ENCODE data around the gene VAV2.

VAV2 gene

DNA sequence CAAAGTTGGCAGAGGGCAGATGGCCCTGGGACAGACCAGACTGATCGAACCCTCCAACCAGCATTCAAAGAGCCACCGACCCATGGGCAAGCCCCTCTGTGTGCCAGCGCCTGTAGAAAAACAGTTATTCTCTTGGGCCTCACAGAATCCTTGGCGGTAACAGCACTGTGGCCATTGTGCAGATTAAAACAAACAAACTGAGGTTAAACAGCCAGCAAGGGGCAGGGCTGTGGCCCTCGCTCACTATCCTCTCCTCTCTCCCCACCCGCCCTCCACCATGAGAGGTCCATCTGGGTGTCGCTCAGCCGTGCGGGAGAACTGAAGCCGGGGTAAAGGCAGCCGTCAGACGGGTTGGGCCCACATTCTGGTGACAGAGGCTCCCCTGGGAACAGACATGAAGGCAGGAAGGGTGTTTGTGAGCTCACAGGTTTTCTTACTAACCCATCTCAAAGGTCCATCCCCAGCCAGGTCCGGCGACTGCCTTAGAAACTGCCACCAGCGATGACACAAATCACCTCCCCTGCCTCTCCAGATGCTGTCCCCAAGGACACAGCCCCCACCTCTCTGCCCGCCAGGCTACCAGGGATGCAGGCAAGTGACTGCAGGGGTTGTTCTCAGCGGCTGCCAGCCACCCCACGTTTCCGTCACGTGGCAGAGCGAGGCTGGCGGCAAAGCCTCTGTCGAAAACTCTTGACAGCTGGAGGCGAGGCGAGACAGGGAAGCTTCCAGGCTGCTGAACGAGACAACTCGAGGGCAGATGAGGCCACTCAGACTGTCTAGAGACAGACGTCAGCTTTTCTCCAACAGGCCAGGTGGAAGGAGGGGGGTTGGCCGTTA, 178.2 kb downstream of the VAV2 start:
- no peak for DNase-seq (ENCODE audit: low read depth)

DNA sequence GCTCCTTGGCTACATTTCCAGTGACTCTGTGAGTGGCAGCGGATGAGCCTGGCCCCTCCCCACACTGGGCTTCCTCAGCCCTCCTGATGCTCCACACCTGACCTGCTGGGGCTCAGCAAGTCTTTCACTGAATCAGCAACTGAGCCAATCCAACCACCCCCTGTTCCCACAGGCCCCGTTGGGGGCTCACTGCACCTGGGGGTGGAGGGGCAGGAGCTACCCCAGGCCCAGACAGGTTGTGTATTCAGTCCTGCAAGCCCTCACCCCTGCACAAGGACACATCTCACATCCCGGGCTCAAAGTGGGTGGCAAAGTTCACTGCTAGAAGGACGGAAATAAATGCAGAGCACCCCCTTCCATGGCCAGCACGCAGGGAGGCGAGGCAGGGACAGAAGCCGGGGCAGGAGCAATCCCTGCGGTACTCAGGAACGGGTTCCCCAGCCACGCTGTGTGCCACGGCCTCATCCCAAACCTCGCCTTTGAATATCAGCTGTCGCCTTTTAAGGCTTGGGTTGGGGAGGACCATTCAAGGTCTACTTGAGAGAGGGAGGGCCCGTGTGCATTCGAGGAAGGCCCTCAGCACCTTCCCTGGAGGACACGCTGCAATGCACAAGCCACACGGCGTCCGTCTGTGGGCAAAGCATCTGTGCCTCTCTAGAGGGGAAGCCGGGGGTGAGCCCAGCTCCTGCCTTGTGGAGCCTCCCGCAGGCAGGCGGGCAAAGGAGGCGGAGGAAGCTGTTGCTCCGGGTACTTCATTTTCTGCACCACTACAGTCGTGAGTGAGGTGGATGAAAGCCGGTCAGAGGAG, 179.0 kb downstream of the VAV2 start:
- DNase-seq (ENCODE audit: low read depth), result no peak

DNA sequence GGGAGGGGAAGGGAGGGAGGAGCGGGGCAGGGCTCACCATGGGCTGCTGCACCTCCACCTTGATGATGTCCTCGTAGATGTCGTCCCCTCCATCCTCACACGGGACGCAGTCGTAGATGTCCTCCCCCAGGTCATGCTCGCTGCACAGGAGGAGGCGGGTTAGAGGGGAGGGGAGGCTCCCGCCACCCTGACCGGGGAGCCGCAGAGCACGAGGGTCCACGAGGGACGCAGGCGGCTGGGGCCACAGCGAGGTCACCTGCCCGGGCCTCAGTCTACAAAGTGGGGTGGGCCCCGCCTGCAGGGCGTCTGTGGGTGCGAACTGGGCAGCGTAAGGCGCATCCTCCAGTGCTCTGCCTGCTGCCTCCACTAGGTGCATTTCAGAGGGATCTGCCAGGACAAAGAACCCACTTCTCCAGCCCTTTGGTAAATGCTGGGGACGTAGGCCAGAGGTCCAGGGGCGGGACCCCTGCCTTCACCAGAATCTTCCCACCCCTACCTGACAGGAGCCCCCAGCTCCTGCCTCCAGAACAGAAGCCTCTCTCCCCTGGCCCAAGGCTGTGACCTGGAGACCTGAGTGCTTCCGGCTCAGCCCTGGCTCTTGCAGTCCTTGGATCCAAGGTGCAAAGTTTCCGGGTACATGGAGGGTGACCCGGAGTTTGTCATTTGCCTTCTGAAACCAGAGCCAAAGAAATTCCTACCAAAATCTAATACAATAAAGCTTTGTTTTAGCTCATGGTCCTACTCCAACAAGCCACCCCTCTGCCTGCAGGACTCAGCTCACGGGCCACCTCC, 179.9 kb downstream of the VAV2 start:
- no peak for DNase-seq (ENCODE audit: low read depth)

DNA sequence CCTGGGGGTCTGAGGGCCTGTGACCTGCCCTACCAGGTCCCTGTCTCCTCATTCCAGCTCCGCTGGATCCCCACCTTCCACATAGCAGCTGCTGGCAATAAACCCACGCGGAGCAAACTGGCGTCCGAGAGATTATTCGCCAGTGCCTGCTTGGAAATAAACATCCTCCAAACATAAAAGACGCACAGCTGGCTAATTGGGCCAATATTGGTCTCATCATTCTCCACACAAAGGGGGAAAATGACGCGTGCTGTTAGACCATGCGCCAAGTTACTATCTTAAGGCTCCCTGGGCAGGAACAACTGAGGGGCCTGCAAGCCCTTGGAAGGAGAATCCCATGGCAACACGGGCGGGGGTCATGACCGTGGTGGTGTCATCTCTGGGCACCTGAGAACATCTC, 180.7 kb downstream of the VAV2 start:
- no peak for DNase-seq (ENCODE audit: low read depth)

DNA sequence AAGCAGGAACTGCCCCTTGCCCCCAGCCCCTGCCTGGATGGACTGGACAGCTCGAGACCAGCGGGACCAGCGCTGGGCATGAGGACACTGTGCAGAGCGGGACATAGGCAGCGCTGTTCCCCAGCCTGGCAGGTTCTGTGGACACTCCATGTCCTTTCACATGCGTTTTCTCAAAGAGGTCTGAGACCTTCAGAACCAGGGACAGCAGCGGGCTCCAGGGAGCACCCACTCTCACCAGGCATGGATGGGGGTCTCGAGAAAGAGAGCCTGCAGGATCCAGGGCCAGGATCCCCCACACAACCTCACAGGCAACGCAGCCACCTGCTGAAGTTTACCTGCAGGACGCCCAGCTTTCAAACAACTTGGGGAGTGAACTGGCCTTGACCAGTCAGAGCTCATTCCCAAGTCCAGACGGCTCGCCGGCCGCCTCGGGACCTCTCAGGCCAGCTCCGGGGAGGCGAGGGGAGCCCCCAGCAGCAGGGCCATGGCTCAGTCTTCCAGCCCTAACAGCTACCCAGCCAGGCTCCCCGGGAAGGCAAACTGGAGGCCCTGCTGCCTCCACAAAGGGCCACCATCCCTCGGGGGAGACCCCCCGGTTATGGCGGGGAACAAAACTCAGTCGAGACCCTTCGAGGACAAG, 181.4 kb downstream of the VAV2 start:
- no peak for DNase-seq (ENCODE audit: low read depth)

DNA sequence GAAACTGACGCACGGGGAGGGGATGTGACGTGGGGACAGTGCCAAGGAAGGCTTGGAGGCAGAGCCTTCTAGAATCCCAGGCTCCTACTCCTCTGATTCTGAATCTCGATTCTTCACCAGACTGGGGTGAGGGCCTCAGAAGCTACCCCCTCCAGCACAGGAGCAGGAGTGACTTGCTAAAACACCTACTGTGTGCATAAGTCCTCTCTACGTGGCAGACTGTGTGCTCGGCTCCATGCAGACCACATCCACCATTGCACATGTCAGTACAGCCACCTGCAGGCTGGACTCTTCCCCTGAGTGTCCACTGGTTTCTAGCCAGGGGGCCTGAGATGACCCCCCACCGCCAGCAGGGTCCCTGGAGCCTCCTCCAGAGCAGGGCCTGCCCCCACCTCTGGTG, 182.8 kb downstream of the VAV2 start:
- no peak for DNase-seq (ENCODE audit: low read depth)

DNA sequence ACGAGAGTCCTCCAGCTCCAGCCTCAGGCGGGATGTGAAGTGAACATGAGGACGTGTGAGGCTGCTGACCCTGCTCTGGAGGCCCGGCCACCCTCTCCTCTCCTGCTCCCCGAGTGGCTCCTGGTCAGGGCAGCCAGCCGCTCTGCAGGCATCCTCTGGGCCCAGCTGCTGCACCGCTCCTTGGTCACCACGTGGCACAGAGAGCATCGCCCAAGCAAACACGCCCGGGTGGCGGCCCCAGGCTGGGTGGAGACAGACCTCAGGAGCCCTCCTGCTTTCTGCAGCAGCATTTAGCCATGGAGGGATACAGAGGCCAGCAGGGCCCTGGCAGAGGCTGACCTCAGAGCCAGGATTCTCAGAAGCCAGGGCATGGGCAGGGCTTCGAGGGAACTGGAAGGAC, 184.3 kb downstream of the VAV2 start:
- DNase-seq (ENCODE audit: low read depth), result no peak

DNA sequence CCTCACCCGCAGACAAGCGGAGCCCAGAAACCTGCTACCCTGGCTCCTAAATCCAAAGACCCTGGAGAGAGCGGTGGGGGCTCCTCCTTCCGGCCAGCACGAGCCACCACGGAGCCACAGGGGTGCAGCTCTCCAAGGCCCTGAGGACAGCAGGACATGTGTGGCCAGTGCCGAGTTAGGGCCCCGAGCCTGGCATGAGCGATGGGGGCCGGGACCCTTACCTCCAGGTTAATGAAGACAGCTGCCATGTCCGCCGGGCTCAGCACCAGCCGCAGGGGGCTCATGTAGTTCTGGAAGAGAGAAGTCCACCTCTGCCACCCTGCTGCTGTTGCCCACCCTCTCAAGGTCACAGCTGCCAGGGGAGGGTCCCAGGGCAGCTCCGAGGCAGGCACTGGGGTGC, 185.1 kb downstream of the VAV2 start:
- DNase-seq (ENCODE audit: low read depth), result no peak

DNA sequence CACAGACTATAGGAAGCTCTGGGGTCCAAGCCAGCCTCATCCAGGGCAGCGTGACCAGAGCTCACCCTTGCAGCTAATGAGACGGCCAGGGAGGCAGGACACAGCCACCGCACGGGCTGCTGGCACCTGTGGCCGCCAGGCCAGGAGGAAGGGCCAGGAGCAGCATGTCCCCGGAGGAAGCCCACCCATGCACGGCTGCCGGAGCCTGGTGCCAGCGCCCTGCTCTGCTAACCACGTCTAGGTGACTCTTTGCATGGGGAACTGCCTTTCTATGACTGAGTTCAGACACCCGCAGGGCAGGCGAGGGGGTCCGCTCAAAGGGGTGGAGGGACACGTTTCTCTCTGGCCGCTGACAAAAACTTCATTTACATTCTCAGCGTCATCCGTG, 185.5 kb downstream of the VAV2 start:
- no peak for DNase-seq (ENCODE audit: low read depth)

DNA sequence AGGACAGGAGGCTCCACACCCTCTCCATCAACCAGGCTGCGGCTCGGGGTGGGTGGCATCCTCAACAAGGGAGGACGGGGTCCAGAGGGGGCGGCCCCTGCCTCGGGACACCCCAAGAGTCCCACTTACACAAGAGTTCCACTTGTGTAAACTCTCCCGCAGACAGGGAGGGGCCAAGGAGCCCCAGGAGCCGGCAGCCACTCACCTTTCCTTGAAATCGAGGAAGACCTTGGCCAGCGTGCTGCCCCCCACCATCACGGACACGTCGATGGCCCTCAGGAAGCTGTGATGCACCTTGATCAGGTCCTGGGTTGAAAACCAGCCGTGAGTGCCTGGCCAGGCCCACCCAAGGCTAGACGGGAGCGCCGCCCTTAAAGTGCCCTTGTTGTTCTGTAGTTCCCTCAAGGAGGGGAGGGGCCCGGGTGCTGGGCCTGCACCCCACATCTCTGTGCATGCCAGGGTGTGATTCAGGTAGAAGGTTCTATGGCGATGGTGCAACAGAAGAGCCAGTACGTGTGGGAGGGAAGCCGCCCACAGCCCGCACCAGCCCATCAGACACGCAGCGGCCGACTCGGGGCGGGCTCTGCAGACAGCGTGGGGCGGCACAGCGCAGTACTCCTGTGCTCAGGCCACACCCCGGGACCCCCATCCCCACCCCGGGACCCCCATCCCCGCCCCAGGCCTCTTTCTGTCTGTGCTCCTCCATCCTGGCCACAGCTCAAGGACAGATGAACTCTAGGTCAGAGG, 186.1 kb downstream of the VAV2 start:
- no peak for DNase-seq (ENCODE audit: low read depth)

DNA sequence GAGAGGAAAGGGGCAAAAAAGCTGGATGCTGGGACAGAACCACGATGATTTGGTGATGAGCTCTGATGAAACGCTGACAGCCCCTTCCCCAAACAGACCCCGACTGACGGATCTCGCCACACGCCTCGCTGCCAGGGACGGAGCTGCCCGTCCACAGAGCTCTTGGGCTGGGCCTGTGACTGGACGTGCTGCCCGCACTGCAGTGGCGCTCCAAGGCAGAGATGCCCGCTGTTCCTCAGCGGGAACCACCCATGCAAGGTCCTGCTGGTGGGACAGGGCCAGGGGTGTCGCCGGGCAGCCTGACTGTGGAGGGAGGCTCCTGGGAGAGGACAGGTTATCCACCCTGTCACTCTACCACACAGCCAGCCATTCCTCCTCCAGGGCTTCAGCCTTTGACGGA, 187.9 kb downstream of the VAV2 start:
- no peak for DNase-seq (ENCODE audit: low read depth)

DNA sequence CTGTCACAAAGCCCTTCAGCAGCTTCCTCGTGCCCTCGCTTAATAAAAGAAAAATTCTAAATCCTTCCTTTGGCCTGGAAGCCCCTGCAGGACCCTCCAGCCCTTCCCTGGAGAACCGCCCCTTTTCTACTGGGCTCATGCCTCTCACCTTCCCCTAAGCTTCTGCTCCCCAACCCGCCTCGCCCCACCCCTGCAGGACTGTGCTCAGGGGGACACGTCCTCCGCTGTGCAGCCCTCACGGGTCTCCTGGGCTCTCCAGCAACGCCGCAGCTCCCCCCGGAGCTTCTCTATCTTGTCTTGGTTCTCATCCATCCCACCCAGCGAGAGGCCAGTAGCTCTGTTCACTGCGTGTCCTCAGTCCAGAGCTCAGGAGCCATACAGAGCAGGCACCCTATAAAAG, 188.4 kb downstream of the VAV2 start:
- DNase-seq (ENCODE audit: low read depth), result no peak

DNA sequence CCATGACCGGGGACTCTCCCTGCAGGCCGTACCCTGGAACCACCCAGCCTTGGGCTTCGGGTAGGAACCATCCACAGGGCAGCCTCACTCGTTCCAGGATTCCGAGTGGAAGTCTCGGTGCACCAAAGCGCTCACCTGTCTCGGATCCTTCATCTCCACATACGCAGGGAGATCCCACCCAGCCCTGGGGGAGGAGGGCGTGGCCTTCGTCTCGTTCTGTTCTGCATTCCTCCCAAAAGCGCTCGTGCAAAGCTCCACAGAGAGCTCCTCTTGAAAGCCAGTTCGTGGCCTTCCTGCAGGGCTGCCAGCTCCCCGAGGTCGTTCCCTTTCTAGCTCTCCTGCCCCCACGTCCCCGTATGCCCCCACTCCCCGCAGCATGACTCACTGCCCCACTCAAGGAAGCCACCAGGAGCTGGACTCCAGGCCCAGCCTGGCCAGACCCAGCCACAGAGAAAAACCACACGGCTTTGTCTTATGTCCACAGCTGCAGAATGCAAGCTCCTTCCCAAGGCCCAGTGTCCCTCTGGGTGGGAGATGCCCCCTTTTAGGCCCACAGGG, 189.0 kb downstream of the VAV2 start:
- DNase-seq (ENCODE audit: low read depth), result no peak

DNA sequence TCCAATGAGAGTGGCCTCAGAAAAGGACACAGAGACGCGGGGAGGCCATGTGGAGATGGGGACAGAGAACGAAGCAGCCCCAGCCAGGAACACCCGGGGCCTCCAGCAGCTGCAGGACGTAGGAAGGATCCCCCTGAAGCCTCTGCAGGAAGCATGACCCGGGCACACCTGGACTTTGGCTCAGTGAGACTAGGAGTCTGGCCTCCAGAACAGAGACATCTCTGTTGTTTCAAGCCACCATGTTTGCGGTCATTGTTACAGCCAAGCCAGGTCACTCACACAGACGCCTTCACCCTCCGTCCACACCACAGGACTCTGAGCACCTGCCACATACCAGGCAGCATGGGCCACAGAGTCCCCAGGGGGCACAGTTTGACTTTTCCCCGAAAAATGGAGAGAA, 190.4 kb downstream of the VAV2 start:
- DNase-seq (ENCODE audit: low read depth), result no peak

DNA sequence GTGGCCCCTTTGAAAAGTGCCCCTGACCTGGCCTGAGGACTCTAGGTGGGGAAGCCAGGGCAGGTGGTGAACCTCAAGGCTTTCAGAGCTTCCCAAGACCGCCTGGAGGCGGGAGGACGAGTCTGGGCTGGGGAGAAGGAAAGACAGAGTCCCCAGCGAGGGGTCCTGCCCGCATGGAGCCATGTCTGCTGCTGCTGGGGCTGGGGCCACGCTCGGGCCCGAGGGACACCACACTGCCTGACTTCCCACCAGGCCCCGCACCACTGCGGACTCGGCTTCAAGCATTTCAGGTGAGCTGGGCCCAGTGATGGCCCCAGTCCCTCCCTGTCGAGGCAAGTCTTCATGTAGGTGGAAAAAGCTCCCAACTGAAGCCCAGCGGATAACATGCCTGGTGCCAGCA, 191.9 kb downstream of the VAV2 start:
- no peak for DNase-seq (ENCODE audit: low read depth)

DNA sequence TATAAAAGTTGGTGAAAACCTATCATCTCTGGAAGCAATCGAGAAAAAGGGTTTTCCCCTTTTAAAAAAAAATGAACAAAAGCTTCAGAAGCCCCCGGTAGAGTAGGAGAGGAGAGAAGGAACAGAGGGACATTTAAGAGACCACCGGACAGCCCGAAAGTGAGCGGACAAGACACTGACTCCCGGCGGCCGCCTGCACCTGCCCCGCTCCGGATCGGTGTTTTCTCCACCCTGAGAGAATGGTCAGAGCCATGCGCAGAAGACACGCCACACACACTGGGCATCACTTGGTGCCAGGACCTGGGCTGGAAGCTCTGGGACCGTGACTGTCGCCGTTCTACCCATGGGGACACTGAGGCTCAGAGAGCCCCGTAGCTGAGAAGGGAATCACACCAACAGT, 192.4 kb downstream of the VAV2 start:
- no peak for DNase-seq (ENCODE audit: low read depth)

DNA sequence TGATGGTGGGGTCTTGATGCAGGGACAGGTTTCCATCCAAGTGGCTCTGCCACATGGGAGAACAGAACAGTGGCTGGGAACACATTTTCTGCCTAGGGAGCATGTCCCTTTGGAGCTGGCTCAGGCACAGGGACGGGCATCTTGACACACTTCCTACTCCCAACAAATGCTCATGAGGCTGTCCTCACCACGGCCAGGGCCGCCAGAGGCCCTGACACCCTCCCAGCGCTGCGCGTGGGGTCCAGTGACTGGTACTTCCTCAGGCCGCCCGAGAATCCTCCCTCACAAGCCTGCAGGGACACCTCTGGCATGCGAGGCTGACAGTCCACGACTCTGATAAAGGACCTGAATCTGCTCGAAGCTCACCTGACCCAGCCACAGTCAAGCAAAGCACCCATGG, 193.0 kb downstream of the VAV2 start:
- no peak for DNase-seq (ENCODE audit: low read depth)

DNA sequence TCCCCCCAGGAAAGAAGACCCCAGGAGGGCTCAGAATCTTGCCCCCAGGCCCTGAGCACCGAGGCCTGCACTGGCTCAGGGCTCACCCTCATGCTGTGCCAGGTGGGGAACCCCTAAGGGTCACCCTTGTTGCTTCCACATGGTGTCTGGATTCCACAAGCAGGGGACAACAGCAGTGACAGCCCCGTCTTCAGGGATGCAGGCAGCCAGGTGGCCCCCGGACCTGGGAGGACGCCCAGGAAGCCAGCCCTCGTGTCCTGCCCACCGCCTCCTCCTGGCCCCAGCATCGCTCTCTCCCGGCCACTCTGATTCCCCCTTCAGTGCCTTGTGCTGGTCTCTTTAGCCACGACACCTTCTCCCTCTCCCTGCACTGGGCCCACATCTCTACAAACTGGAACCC, 194.0 kb downstream of the VAV2 start:
- no peak for DNase-seq (ENCODE audit: low read depth)

DNA sequence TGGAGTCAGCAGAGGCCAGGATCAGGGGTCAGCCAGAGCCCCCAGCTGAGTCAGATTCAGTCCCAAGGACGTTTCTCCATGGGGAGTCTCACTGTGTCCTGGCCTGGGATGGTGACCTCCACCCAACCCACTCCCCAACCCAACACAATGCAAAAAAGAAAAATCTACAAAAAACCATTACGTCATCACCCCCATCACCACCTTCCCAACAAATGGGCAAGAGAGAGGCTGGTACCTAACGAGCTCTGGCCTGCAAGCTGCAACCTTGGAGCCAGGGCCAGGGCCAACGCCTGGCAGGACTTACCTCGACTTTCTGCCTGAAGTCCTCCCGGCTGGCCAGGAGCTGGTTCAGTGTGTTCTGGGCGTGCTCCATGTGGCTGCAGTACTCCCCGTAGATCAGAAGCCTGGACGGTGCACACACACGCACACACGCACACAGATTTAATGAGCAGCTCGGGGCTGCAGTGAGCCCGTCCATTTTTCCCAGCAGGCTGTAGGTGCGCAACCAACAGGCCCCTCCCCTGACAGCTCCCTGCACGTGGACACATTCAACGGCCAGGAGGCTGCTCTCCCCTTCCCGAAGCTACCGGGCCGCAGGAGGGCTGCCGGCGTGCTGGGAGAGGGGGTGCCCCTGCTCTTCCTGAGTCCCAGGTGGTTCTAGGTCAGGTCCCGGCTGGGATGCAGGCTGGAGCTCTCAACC, 194.6 kb downstream of the VAV2 start:
- no peak for DNase-seq (ENCODE audit: low read depth)

DNA sequence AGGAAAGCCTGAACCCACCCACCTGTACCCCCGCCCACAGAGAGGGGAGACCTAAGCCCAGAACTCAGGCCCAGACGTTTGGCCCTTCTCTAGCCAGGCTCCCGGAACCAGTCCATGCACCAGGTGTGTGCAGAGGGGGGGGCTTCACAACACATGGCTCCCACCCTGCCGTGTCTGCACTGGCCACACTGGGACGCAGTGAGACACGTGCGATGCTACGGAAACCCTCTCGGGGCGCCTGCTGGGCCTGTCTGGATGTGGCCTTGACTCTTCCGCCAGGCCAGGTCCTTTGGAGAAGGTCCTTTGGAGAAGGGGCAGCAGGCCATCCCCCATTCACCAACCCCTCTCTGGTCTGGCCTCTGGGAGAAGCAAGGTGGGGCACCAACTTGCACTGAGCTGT, 195.6 kb downstream of the VAV2 start:
- no peak for DNase-seq (ENCODE audit: low read depth)

DNA sequence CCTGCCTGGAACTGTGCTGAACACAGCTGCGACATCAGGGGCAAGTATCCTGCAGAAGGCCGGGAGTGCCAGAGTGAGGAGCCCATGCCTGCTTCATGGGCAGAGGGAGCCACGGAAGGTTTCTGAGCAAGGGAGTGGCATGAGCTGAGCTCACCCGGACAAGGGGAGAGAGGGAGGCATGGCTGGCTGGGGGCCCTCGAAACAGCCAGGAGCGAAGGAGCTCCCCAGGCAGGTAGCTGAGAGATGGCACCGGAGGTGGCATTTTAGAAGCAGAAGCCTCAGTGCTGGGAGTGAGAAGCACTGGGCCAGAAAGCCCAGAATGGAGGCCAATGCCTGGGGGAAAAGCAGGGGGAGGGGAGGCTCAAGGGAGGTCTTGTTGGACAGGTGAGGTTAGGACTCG, 197.1 kb downstream of the VAV2 start:
- no peak for DNase-seq (ENCODE audit: low read depth)

Measured in CMK (cell line).